Hematopoietic multipotent progenitor cell treated with erythropoietin and hydrocortisone succinate and interleukin-3 and kit ligand, for 17 days (in vitro differentiated cells): ENCODE data around the gene C16orf74.

ENCODE experiments used
- DNase-seq: peaks from one replicate; pipeline ENCODE4 v3.0.0-alpha.2; 2015; ENCODE audit warnings: low spot score

C16orf74 gene

DNA sequence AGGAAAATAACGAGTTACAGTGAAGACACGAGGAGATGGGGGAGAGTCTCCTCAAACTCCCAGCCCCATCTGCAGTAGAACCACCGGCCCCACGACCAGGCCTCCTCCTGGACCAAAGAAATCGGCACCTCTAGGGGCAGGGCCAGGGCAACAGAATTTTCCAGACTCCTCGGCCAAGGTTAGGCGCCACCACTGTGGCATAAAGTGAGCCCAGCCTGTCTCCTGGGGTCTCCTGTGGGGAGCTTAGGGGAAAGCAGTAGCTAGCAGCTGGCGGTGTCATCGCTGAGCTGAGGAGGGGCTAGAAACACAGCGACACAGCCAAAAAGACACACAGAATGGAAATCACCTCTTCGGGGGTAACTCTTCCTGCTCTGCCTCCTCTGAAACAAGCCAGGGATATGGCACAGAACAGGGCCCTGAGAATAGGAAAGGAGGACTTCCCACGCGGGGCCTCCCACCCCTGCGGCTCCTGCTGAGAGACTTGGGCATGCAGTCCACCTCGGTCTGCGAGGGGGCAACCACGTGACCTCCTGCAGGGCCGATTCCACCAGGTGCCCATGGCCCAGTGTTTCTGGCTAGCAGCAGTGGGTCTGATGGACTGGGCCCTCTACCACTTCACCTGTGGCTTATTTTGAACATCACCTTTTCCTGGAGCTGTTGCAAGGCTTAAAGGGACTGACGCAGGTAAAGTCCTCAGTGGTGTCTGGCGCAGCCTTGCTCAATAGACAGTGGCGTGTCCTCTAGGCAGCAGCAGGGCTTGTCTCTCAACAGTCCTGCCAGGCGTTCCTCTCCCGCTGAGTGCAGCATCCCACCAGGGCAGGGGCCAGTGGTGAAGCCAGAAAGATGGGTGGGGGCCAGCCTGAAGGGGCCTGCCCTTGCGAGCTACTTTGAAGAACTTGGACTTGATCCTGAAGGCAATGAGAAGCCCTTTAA, 55.4 kb downstream of the C16orf74 start:
- no peak for DNase-seq

DNA sequence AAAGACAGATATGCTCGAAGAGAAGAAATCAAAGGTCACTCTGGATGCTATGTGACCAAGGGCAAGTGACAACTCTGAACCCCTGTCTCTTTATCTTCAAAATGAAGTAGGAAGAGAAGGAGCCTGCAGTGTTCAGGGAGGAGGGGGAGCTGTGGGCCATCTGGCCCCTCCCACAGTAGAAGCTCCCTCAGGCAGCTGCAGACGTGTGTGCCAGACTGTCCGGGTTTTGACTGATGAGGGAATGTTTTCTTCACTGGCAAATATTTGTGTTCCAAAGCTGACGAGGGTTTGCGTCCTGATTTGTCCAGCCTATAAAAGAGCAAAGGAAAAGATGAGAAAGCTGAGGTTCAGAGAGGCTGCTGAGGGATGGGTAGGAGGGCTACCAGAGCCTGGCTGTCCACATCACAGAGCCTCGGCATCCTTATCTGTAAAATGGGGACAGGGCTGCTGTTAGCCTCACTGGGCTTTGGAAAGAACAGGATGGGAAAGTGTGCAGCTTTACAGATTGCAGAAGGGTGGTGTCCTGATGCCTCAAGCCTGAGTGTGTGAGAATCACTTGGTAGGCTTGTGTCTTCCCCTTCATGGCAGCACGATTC, 60.3 kb downstream of the C16orf74 start:
- no peak for DNase-seq

DNA sequence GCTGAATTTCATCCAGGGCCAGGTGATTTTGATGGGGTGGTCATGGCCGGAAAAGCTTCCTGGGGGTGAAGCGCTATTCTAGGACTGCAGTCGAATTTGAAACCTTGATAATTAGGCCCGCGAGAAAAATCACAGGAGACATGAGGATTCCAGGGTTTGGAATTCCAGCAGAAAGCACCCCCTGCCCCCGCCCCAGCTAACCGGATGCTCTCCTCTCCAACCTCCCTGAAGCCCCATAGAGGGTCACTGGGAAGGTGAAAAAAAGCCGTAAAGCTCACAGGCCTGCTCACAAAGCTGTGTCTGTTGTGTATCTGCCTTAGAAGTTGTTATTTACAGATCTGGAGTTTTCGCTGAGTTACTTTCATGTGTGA, 61.0 kb downstream of the C16orf74 start:
- DNase-seq: no peak

DNA sequence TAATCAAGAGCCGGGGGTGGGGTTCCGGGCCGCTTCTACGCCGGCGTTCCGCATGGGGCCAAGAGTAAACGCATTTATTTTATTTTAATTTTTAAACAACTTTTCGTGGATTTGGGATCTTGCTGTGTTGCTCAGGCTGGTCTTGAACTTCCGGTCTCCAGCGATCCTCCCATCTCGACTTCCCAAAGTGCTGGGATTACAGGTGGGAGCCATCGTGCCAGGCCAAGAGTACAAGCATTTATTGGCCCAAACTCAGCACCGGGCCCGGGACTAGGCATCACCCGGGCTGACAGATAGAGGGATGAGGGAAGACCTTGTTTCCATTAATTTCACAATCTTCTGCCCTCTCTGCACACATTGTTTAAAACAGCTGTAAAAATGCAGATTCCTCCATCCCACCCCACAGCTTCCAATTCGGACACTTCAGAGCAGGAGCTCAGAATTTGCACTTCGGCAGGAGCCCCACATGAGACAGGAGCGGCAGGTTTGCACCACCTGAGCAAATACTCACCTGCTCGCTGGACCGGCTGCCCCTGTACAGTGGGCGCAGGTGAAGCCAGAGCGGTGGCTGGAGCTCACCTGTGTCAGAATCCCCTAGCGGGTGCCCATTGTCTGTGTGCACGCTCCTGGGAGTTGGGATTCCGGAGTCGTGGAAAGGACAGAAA, 61.5 kb downstream of the C16orf74 start:
- DNase-seq: no peak

DNA sequence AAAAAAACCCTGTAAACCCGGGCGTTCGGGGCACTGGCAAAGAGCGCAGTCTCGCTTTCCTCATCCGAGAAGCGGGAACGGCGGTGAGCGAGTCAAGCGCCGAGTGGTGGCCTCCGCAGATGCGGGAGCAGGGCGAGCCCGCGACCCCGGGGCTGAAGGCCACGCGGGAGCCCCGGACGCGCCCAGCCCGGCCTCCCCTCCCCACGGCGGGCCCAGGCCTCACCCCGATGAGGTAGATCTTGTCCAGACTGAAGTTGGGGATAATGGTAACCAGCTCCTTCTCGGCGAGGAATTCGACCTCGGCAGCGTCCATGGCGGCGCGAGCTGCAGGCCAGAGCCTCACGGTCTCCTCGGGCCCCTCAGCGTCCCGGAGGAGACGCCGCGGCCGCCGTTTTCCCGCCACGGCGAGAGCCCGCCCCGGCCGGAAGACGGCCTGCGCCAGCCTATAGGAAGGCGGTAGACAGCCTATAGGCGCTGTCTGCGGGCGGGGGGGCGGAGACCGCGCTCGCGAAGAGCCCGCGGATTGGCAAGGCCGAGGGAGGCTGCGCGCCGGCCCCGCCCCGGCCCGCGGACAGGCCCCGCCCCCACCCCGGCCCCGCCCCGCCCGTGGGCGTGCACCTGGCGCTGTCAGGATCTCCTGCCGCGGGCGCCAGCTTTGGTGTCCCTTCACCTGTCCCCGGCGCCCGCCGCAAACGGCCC, 62.2 kb downstream of the C16orf74 start, which contains the start of gene GINS2:
TSS of gene GINS2 (minus strand) at position 369 of the 699 bp plus-strand sequence. CDS start at position 313, 56 bp downstream.
- DNase-seq: peak; percentile 87

DNA sequence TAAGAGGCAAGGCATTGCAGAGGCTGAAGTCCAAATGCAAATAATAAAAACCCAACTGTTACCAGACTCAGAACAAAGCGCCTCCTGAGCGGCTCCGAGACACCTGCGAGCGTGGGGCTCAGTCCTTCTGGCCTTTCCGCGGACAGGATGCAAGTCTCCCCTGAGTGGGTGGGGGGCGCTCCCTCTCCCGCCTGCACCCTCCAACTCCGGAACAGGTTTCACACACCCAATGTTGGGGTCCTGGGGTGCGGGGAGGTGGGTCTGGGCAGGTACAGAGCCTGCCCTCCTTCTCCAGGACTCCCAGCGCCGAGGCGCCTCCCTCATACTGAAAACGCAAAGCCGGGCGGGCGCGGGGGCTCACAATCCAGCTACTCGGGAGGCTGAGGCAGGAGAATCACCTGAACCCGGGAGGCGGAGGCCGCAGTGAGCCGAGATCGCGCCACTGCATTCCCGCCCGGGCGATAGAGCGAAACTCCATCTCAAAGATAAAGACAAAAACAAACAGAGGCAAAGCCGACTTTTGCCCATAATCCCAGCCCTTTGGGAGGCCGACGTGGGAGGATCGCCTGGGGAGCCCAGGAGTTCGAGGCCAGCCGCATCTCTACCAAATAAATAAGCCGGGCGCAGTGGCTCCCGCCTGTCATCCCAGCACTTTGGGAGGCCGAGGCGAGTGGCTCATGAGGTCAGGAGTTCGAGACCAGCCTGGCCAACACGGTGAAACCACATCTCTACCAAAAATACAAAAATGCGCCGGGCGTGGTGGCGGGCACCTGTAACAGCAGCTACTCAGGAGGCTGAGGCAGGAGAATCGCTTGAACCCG, 63.0 kb downstream of the C16orf74 start:
- no peak for DNase-seq

DNA sequence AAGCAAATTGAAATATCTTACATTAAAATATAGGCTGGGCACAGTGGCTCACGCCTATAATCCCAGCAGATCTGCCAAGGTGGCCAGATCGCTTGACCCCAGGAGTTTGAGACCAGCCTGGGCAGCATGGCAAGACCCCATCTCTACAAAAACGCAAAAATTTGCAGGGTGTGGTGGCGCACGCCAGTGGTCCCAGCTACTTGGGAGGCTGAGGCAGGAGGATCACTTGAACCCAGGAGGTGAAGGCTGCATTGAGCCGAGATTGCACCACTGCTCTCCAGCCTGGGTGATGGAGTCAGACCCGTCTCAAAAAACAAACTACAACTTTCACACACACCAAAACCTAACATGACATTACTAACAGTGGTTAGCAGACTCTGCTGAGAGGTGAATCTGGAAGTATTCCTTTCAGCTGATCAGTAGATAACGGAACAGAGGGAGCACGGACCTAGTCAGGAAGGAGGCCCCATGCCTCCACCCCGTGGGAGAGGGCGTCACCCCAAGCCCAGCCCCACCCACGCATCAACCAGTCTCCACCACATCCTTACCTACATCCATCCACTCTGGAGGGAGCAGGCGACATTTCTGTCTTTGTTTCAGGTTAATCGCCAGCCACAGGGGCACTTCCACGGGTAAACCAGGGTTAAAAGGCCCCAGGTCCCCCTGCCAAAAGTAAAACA, 63.8 kb downstream of the C16orf74 start:
- DNase-seq: no peak

DNA sequence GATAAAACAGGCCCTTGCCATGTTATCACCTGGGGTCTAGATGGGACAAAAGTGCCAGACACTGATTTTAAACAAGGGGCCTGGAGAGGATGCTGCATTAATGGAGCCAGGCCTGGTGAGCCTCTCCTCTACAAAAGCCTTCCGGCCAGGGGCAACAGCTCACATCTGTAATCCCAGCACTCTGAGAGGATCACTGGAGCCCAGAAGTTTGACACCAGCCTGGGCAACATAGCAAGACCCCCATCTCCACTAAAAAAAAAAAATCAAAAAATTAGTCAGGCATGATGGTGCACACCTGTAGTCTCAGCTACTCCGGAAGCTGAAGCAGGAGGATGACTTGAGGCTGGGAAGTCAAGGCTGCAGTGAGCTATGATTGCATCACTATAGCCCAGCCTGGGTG, 65.6 kb downstream of the C16orf74 start:
- DNase-seq: no peak

DNA sequence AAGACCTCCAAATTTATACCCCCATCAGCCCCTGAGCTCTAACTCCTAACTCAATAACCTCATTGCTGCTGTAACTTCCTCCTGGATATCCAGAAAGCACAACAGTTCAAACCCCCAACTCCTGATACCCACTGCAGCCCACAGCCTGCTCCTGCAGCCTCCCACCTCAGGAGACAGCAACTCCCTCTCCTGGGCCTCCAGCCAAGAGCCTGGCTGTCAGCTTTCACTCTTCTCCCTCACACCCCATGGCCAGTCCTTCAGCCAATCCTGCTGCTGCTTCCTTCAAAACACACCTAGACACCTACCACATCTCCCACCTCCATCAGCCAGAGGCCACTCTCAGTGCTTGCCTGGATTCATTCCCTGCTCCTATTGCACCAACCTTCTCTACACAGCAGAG, 67.5 kb downstream of the C16orf74 start:
- DNase-seq: no peak

DNA sequence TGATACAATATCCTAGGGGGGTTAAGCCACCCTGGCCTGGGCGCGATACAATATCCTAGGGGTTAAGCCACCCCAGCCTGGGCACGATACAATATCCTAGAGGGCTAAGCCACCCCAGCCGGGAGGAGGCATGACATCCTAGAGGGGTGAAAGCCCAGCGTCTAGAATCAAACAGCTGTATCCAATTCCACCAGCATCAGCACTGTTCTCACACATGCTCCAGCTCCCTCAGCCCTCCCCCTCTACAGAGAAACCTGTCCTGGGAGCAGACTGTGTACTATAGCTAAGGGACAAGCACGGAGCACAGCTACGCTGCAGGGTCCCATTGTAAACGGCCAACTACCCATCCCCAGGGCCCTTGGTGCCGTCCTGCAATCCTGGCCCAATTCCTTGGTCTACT, 68.4 kb downstream of the C16orf74 start:
- no peak for DNase-seq

DNA sequence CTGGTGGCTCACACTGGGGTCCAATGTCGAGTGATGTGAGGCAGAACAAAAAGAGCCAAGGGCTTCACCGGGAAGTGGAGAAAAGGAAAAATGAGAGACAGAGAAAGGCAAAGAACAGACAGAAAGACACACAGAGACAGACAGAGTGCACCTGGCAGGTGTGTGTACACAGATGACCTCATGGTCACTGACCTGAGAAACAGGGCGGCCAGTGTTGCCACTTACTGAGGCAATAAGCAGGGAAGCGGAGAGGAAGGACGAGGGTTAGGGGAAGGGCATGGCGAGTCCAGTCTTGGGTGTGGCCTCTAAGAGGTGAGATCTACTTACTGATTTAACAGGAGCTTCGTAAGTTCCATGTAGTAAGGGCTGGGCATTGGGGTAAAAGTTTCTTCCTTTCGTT, 69.6 kb downstream of the C16orf74 start:
- DNase-seq: no peak

DNA sequence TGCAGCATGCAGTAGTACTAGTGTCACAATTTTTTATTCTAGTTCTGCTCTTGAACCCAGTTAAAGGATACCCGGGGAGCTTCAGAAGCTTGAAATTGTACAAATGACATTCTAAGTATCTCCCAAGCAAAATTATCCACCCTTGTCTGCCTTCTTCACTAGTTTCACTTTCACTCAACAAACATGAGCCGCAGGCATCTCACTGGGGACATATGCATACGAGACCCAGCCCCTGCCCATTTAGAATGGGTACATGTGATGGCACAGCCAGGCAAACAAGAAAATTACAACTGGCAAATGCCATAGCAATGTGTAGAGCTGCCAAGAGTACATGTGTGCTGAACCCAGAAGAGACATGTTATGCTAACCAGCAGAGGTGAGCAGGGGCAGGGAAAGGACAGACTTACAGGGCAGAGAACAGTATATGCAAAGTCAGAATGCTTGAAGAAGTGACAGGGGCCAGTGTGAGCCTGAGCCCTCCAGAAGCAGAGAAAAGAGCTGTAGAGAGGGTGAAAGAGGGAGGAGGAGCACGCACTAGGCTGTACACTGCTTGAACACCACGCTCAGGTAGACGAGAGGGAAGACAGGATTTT, 70.4 kb downstream of the C16orf74 start:
- no peak for DNase-seq

DNA sequence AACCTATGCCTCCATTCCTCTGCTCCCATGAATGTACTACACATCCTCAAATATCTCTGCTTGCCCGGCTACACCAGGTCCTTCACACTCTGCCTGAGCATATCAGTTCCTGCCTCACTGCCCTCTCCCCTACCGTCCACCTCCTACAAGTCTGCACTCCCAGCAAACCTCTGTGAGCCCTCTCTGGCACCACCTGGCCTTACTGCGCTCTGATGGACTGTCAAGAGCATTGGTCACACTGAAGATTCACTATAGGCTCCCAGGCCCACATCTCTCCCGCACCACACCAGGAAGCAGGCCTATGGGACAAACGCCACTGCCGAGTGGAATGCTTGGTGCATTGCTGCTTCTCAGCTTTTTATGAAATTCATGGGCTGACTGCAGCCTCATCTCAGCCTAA, 71.0 kb downstream of the C16orf74 start:
- DNase-seq: no peak

DNA sequence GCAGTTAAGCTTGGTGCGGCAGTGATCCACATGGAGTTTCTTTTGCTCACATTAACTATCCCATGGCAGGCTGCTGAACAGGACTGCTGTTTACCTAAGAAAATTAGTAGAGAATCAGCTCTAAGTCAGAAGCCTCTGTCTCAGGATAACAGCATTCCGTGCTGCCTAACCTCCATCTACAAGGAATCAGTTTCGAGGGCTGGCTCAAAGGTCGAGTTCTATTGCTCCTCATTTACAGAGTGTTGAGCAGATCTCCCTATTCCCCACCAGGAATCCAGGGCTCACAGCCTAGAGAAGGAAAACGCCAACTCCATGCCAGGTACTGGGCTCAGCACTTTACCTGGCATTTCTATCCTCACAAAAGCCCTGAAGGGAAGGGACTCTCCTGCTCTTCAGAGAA, 72.1 kb downstream of the C16orf74 start:
- DNase-seq: no peak

DNA sequence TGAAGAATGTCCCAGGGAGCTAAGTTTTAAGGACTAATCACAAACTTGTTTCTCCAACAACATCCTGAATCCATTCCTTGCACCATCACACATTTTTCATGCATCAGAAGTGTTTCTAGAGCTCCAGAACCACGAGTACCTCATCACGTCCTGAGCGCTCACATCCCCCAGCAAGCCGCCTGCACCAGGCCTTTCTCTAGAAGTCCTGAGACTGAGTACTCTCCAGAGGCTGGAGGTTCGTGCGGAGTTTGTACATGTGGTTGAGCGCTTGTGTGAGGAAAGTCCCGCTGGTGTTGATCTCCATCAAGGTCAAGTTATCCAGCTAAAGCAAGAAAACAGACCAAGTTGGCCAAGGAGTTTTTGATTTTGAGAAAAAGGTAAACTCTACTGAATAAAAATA, 72.9 kb downstream of the C16orf74 start:
- DNase-seq: no peak

DNA sequence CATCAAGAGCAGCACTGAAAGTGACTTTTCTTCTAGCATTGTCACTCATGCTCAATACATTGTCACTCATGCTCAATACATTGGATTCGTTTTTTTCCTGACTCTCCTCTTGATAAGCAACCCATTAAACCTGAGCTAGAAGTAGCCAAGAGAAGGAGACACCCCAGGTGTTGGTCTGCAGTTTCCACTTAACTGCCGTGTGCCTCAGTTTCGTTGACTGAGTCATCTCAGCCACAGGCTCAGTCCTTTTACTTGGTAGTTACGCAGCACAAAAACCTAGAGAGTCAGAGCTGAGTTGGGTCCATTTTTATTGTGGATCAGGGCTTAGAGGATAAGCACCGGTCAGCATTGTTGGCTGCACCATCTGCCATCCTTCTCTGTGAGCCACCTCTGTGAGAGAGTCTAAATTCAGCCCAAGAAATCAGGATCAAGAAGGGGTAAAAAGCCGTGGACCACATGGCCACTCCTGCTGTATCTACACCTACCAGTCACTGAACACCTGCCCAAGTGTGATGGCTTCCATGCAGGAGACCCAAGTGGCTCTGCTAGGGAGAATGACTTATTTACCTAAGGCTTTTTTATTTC, 73.4 kb downstream of the C16orf74 start:
- no peak for DNase-seq

DNA sequence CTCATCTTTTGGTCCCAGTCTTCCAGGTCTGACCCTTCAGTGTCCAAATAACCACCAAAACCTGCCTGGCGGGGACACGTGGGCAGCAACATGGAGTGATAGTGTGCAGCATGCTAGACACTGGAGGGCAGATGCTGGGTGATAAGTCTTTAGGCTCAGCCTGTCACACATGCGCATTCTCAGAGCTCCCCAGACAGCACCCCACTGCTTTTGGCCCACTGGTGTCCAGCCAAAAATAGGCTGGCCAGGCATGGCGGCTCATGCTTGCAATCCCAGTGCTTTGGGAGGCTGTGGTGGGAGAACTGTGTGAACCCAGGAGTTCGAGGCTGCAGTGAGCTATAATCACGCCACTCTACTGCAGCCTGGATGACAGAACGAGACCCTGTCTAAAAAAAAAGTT, 74.4 kb downstream of the C16orf74 start:
- DNase-seq: peak; percentile 43

DNA sequence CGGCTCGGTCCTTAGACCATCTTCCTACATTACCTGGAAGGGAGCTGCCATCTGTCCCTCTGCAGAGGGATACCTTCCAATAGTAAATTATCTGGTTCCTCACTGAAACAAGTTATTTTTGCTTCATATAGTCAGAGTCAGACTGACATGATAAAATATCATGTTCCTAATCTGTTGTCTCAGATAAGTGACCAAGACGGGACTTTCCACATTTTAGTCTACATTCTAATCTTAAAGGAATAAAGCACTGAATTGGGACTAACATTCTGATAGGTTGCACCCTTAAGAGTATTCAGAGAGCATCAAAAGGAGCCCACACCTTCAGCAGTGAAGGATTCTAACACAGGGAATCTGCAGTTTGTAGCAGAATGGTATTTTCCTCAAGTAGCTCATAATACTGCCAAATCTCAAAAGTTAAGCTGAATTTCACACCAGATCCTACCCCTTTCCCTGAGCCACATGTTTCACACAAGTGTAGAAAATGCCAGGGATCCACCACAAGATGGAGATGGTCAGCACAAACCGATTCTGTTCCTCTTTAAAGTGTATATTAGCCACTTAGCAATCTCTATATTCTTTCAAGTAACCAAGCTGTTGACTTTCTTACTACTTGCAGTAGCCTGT, 75.5 kb downstream of the C16orf74 start:
- peak; percentile 55 for DNase-seq

DNA sequence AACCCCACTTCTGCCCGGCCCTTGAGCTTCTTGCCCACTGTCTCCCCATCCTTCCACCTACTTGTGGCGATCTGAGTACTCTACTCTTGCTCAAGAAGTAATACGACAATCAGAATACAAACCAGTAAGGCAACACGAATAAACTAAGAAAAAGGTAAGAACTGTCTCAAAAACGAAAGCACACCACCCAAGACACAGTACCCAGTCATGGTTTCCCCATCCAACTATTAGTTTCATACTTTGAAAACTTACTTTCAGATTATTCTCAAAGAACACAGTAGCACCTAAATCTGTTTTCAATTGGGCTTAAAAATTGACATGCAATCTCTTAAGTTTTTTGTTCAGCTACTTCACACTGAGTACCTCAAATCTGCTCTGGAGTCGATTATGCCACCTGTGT, 76.1 kb downstream of the C16orf74 start:
- DNase-seq: peak; percentile 31

DNA sequence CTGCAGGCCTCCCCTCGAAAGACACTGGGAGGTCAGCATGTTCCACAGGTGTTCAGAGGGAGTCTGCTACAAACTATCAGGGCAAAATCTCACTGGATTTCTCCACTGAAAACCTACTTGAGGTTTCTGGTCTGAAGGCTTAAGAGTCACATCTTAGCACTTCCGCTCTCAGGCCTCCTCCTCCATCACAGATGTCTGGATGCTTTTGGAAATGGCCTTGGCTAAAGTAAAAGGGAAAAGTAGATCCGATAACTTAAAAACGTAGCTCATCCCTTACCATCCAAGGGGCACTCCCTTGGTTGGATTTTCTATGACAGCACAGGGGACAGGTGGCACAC, 76.5 kb downstream of the C16orf74 start:
- no peak for DNase-seq
